GM21360 (cell line): ENCODE results near the gene SEMA4C.

Experiments used
- ATAC-seq: cut with Tn5 transposase; IDR thresholded peaks from one replicate; pipeline ENCODE4 v1.9.1; 2021; ENCODE audit warnings: mild to moderate bottlenecking, moderate library complexity; ENCODE audit not compliant: unreplicated experiment

The SEMA4C gene

GRCh38 chr2:96846825-96847224, 23.1 kb downstream of the SEMA4C start:
- ATAC-seq, result no peak

- ATAC-seq, result no peak
Measured at GRCh38 chr2:96844405-96844808, 25.5 kb downstream of the SEMA4C start.

DNA sequence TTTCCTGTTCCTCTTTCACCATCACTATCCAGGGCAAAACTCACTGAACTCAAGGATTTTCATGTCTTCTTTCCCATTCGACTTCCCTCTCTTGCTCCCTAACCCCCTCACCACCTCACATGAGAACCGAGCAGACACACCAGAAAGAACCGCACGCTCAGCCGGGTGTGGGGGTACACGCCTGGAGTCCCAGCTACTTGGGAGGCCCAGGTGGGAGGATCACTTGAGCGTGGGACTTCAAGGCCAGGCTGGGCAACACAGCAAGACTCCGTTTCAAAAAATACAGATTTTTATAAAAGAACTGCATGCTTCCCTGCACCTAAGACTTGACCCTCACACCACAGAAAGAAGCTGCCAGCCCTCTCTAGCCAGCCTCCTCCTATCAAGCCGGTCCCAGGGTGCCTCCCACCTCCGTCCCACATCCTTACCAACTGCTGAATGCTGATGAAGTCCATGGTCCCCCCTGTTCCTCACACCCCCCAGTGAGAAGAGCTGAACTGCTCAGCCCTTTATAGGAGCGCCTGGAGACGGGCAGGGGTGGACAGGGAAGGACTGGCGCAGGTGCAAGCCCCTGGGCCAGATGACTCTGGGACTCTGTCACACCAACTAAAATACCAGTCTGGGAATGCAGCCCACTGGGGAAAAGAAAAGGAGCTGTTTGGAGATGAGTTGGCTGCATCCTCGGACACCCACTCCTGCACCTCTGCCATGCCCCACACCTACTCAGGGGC, 26.2 kb downstream of the SEMA4C start, which contains the start of gene ANKRD23:
ANKRD23 (minus strand) TSS at position 484 of the 731 bp plus-strand sequence; CDS start at position 455, 29 bp downstream.
- no peak for ATAC-seq

DNA sequence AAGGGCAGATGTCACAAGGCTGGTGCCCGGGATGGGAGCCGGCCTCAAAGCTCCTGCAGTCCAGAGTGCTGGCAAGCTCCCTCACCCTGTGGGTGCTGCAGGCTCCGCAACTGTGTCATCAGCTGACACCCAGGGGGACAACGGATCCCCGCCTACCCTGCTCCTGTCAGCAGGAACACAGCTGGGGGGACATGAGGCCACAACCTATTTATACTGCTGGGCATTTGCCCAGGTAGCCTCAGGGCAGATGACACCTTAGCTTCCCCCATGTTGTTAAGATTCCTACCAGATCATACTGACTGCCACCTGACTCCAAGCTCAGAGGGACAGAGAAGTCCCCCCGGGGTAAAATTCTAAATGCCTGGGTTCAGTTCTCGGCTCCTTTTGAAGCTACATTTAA, 27.3 kb downstream of the SEMA4C start:
- no peak for ATAC-seq

DNA sequence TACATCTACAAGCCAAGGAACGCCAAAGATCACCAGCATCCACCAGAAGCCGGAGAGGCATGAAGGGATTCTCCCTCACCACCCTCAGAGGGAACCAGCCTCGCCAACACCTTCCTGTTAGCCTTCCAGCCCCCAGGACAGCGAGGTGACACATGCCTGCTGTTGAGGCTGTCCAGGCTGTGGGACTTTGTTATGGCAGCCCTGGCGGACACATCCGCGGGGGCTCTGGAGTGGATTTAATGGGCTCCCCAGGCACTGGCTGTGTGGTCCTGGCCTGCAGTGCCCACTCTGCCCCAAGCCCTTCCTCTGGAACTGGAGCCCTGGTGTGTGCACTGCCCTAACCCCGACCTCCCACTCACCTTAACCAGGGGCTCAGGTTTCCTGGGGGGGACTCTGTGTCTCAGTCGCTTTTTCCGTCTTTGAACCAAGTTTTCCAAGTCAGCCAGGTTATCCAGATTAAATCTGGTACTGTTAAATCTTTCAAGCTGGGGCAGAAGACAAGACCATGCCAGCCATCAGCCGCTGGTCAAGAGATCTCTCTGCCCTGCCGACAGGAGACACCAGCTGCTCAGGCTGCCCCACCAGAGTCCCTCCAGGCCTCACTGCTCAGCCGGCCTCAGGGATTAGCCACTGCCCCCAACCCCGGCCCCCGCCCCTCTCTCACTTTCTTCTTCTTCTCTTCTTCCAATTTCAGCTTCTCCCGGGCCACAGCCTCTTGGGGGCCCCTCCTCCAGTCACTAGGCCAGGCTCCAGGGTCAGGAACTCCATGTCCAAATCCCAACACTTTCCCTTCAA, 28.0 kb downstream of the SEMA4C start:
- ATAC-seq, result no peak

DNA sequence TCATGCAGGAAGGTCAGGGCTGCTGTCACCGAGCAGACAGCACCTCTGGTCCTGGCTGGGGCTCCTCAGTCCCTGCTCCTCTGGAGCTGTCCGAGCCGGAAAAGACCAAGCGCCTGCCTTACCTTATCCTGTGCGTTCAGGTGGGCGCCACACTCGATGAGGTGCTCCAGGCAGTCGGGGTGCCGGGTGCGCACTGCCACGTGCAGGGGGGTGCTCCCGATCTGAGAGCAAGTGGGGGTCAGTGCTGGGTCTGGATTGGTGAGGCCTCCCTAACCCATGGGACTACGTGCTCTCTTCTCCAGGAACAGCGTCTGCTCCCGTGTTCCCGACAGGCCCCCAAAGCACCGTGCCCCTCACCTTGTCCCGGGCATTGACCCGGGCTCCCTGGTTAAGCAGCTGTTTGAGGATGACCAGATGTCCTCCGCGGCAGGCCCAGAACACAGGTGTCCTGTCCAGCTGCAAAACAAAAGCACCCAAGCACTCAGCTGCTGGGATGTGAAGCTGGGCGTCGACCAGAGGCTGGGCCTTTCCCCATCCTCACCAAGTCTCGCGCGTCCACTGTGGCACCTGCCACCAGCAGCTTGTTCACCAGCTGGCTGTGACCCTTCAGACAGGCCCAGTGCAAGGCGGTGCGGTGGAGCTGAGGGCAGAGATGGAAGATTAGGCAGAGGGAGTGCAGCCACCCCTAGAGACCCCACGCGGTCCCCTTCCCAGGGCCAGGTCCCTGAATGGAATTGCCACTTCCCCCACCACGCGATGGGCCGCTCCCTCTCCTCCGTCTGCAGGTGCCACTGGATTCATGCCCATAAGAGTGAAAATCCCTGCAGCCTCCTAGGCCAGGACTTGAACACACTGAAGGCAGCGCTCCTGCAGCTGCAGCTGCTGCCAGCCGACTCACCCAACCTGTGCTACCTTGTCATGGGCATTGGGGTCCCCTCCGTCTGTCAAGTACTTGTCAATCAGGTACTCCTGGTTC, 29.7 kb downstream of the SEMA4C start:
- ATAC-seq, result no peak

DNA sequence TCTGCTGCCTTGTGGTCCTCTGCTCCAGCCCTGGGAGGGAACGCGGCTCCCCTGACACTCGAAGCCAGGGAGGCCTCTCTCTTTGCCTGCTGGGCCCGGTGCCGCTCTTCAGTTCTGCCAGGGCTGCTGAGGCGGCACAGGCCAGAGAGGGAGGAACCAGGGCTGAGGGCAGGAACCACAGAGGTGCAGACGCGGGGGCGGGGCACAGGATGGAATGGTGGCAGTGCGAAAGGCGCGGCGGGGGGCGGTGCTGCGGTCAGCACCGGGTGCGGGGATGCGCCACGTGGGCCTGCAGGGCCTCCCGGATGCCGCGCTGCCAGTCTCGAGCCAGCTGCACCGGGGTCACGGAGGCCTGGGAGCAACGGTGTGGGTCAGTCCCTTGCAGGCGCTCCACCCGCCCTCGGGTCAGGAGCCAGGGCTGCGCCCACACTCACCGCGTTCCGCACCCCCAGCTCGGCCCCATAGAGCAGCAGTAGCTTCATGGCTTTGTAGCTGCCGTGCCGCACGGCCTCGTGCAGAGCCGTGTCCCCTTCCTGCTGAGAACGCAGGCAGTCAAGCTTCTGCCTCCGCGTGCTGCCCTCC, 30.5 kb downstream of the SEMA4C start:
- peak; percentile 42 for ATAC-seq

- peak; percentile 12 for ATAC-seq
Measured at GRCh38 chr2:96838345-96839292, 31.3 kb downstream of the SEMA4C start.

GRCh38 chr2:96837575-96837974, 32.3 kb downstream of the SEMA4C start:
- no peak for ATAC-seq

DNA sequence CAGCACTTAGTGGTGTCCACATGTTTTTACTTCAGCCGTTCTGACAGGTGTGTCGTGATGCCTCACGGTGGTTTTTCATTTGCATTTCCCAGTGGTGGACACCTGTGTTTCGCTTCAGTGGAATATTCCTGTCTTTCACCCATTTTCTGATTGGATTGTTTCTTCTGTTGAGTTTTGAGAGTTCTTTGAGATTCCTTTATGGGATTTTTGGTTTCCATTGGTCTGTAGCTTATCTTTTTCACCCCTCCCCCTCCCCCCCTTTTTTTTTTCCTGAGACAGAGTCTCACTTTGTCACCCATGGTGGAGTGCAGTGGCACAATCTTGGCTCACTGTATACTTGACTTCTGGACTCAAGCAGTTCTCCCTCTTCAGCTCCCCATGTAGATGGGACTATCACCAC, 34.0 kb downstream of the SEMA4C start:
- no peak for ATAC-seq

DNA sequence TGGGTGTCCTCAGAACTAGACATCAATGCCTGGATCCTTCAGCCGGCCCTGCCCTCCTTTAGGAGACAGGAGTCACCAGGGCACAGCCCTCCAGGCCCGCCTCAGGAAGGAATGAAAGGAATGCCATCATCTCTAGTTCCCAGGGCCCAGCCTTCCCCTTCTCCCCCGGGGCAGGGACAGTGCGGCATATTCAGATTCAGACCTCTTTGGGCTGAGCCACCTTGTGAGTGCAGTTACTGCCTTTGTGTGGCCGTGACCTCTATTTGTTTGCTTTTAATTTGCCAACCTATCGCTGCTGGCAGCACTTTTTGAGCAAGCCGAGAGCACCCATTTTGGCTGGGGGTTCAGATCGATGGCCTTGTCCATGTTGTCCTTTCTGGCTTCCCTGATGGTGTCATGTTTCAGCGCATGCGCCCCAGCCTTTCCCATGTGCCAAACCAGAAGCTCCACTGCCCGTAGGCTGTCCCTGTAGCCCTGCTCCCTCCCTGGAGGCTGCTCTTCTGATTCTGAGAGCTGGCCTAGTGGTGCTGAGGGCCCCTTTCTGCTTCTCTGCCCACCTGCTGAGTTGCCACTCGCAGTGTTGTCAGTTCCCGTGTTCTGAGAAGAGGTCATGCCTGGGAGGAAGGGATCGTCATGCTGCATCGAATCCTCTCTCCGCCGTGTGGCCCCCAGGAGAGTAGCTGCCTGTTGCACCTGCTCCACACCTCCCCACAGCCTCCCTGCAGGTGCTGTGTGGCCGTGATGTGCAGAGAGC, 36.9 kb downstream of the SEMA4C start:
- ATAC-seq, result no peak

DNA sequence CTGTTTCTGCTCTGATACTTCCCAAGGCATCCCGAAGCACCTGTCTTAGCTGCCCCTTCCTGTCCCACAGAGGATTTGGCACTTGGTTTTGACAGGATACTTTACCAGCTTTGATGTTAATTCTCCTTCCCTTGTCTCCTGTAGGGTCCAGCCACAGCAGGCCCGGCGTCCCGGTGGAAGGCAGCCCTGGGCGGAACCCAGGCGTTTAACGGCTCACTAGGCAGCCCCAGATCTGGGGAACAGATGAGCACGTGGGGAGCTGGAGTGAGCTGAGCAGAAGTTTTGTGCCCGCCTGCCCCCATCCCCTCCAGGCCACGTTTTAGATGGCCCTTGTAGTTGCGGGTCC, 37.5 kb downstream of the SEMA4C start:
- no peak for ATAC-seq

DNA sequence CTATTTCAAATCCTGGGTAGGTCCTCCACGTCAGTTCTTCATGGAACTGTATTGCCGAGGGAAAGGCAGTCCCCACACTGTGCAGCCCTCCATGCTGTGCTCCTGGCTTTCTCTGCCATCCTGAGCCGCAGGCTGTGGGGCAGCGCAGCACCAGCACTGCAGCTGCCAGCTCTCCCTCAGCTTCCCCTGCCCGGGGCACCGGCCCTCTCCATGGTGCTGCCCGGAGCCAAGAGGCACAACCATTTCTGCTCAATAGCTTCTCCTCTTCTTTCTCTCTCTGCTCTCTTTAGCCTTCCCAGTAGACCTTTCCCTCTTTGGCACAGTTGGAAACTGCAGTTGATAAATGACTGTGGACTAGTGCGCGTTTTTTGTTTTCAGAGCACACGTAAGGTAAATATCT, 38.2 kb downstream of the SEMA4C start:
- no peak for ATAC-seq

DNA sequence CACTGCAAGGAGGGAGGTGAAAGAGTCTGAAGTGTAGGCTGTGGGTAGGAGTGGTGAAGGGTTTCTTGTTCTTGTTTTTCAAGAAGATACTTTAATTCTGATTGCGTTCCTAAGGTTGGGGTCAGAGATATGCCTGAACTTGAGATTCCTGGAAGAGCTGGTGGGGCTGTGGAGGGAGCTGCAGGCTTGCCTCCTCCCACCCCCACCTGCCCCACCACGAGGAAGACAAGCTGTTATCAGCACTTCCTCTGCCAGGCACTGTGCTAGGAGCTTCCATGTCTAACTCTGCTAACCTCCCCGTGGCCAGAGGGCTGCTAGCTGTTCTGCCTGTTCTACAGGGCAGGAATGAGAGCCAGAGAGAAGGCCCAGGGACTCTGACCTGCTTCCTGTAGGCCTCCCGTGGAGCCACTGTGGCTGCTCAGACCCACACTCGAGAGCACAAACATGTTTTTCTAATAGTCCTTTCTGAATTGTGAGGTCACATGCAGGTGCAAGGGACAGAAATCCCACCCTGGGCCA, 39.8 kb downstream of the SEMA4C start:
- ATAC-seq, result no peak

DNA sequence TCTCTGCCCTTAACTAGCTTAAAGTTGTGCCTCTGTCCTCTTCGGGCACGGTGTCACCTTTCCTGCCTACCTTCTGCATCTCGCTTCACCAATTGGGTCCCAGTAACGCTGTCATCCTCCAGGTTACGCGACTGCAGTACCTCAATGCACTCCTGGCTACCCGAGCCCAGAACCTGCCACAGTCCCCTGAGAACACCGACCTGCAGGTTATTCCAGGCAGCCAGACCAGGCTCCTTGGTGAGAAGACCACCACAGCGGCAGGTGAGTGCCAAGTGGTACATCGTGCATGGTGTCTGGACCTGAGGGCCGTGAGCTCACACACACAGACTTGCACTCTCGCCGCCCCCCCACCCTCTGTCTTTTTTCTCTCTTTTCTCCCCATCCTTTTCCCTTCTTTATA, 41.0 kb downstream of the SEMA4C start:
- ATAC-seq, result no peak

DNA sequence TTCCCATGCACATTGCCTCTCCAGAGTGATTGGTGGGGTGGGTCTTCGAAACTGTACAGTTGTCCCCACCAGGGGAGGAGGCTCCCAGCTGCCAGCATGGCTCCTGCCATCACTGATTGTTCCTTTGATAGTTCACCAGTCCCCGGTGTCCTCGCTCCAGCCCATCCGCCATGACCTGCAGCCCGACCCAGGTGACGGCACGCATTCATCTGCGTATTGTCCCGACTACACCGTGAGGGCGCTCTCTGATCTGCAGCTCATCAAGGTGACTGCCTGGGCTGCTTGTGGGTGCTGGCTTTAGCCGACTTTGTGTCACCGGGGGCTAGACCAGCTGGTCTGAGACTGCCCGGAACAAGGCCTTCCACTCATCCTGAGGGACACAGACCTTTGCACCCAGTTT, 41.4 kb downstream of the SEMA4C start:
- no peak for ATAC-seq

- no peak for ATAC-seq
Measured at GRCh38 chr2:96826546-96827278, 43.2 kb downstream of the SEMA4C start.

GRCh38 chr2:96825057-96825456, 44.8 kb downstream of the SEMA4C start:
- ATAC-seq, result no peak
